Measurements from ENCODE around the gene COL6A3. TPM values are rescaled to one million over a fixed set of nuclear protein-coding genes. Genes with fewer than 3 reads are reported as not detected.

COL6A3 gene
- total RNA-seq = 4.8 and 10.6 TPM in 2 replicates

GRCh38 chr2:237413777-237414661 is at the start of gene COL6A3:
TSS of gene COL6A3 (minus strand) at chr2:237414164. CDS start at chr2:237396817, 17,347 bp downstream.

Other genes with a start within 250 kb of the COL6A3 start
- 21.9 and 52.6 TPM in 2 replicates for gene MLPH, start 73.1 kb upstream of the COL6A3 start, total RNA-seq
- not detected in 2 replicates for gene PRLH, start 152.4 kb upstream of the COL6A3 start, total RNA-seq
- gene RAB17, start 176.6 kb upstream of the COL6A3 start, total RNA-seq = under 0.01 and 1.3 TPM in 2 replicates
- 127 and 146 TPM in 2 replicates for gene LRRFIP1, start 213.4 kb upstream of the COL6A3 start, total RNA-seq